ENCODE measurements around the gene PCBP3. TPM values are rescaled to one million over a fixed set of nuclear protein-coding genes. Genes with fewer than 3 reads are reported as not detected.

PCBP3 gene
- total RNA-seq, 1 donor from 2014 or later: 7.6 TPM

GRCh38 chr21:45969921-45970673, 326.6 kb downstream of the PCBP3 start:
- Mint-ChIP-seq H3K27ac (ENCODE audit: unreplicated experiment) (no peak overlapping the region), H3K36me3 (ENCODE audit: unreplicated experiment) (no peaks in the 10 kb centered on the region), H3K4me1 (ENCODE audit: unreplicated experiment) (peaks cover 43% of the 10 kb centered on the region), H3K9me3 (ENCODE audit: unreplicated experiment) (no peaks in the 10 kb centered on the region), H3K4me3 (ENCODE audit: unreplicated experiment) (no peak overlapping the region), H3K27me3 (ENCODE audit: unreplicated experiment) (no peaks in the 10 kb centered on the region)
- TF ChIP-seq CTCF (IDR thresholded peaks at IDR 0.05): no peak
- DNase-seq (ENCODE audit: extremely low spot score, unreplicated experiment): no peak

- peak overlapping the region; percentile 93 for H3K27ac Mint-ChIP-seq (ENCODE audit: unreplicated experiment)
- no peak for DNase-seq (ENCODE audit: extremely low spot score, unreplicated experiment)
- TF ChIP-seq CTCF (IDR thresholded peaks at IDR 0.05): peak; percentile 98
- no peaks in the 10 kb centered on the region for H3K27me3 Mint-ChIP-seq (ENCODE audit: unreplicated experiment)
- peaks cover 52% of the 10 kb centered on the region for H3K4me1 Mint-ChIP-seq (ENCODE audit: unreplicated experiment)
- no peaks in the 10 kb centered on the region for H3K9me3 Mint-ChIP-seq (ENCODE audit: unreplicated experiment)
- H3K36me3 Mint-ChIP-seq (ENCODE audit: unreplicated experiment): no peaks in the 10 kb centered on the region
- H3K4me3 Mint-ChIP-seq (ENCODE audit: unreplicated experiment): no peak overlapping the region
Measured at GRCh38 chr21:45970674-45971615, 327.4 kb downstream of the PCBP3 start.

- no peak for DNase-seq (ENCODE audit: extremely low spot score, unreplicated experiment)
Measured at GRCh38 chr21:45971616-45972352, 328.3 kb downstream of the PCBP3 start.

GRCh38 chr21:45972353-45972715, 328.8 kb downstream of the PCBP3 start:
- Mint-ChIP-seq H3K4me3 (ENCODE audit: unreplicated experiment) (no peak overlapping the region), H3K4me1 (ENCODE audit: unreplicated experiment) (peaks cover 59% of the 10 kb centered on the region), H3K36me3 (ENCODE audit: unreplicated experiment) (no peaks in the 10 kb centered on the region), H3K9me3 (ENCODE audit: unreplicated experiment) (no peaks in the 10 kb centered on the region), H3K27ac (ENCODE audit: unreplicated experiment) (peak overlapping the region; percentile 93), H3K27me3 (ENCODE audit: unreplicated experiment) (no peaks in the 10 kb centered on the region)
- DNase-seq (ENCODE audit: extremely low spot score, unreplicated experiment): no peak
- TF ChIP-seq CTCF (IDR thresholded peaks at IDR 0.05): no peak

More at GRCh38 chr21:45971616-45972352, 328.3 kb downstream of the PCBP3 start:
- H3K27me3 Mint-ChIP-seq (ENCODE audit: unreplicated experiment): no peaks in the 10 kb centered on the region
- H3K36me3 Mint-ChIP-seq (ENCODE audit: unreplicated experiment): no peaks in the 10 kb centered on the region
- H3K9me3 Mint-ChIP-seq (ENCODE audit: unreplicated experiment): no peaks in the 10 kb centered on the region
- H3K27ac Mint-ChIP-seq (ENCODE audit: unreplicated experiment): peak overlapping the region; percentile 93
- no peak overlapping the region for H3K4me3 Mint-ChIP-seq (ENCODE audit: unreplicated experiment)
- no peak for TF ChIP-seq CTCF (IDR thresholded peaks at IDR 0.05)
- peaks cover 57% of the 10 kb centered on the region for H3K4me1 Mint-ChIP-seq (ENCODE audit: unreplicated experiment)
